Peyer's patch (tissue), 4 donors: Measurements from ENCODE around the gene PTPN14.

ENCODE experiments used
- CTCF ChIP-seq, 6 experiments: fragments of 450-650 bp in 4 of 6; fragments of 200-600 bp in 2 of 6; sonication (generic) in 1 of 6; IDR thresholded peaks; one replicate each; pipeline ENCODE4 v1.5.1; 2017 to 2019; ENCODE audit warnings: antibody characterized with exemption in 6 of 6, mild to moderate bottlenecking in 3 of 6, moderate library complexity in 1 of 6
- POLR2A ChIP-seq, 2 donors: fragments of 450-650 bp; IDR thresholded peaks; one replicate each; pipeline ENCODE4 v1.5.1; 2017; ENCODE audit warnings: antibody characterized with exemption in 2 of 2, mild to moderate bottlenecking in 2 of 2, moderate library complexity in 2 of 2

- TF ChIP-seq CTCF (IDR thresholded peaks at IDR 0.05) (no peak), POLR2A (IDR thresholded peaks at IDR 0.05) (no peak)
Measured at GRCh38 chr1:214420833-214421232, 130.6 kb downstream of the PTPN14 start.
